ENCODE results near the gene TMEM72.

Gene TMEM72

GRCh38 chr10:44954042-44954441 lies 42.9 kb downstream of the TMEM72 start:
- no peak for DNase-seq

- DNase-seq = no peak
Measured at GRCh38 chr10:44954962-44955361, 43.8 kb downstream of the TMEM72 start.

GRCh38 chr10:44955413-44956070 lies 44.4 kb downstream of the TMEM72 start:
- no peak for DNase-seq

- DNase-seq = no peak
Measured at GRCh38 chr10:44956226-44956625, 45.1 kb downstream of the TMEM72 start.

GRCh38 chr10:44956717-44957706 lies 45.9 kb downstream of the TMEM72 start:
- DNase-seq = no peak

- no peak for DNase-seq
Measured at GRCh38 chr10:44958196-44958897, 47.2 kb downstream of the TMEM72 start.

- DNase-seq = no peak
Measured at GRCh38 chr10:44958898-44959246, 47.7 kb downstream of the TMEM72 start.

- DNase-seq = peak; percentile 30 to 98 (median 85)
Measured at GRCh38 chr10:44959247-44960087, 48.3 kb downstream of the TMEM72 start, which contains the start of gene RASSF4. RASSF4 (plus strand) TSS chr10:44959802; CDS start chr10:44970203, 10,401 bp downstream.

GRCh38 chr10:44960088-44960460 lies 48.9 kb downstream of the TMEM72 start:
- DNase-seq = no peak

- no peak for DNase-seq
Measured at GRCh38 chr10:44960482-44961229, 49.5 kb downstream of the TMEM72 start.

- DNase-seq = no peak
Measured at GRCh38 chr10:44961230-44961571, 50.1 kb downstream of the TMEM72 start.

GRCh38 chr10:44961931-44962750 lies 51.0 kb downstream of the TMEM72 start:
- DNase-seq = no peak

GRCh38 chr10:44962870-44963738 lies 52.0 kb downstream of the TMEM72 start:
- peak in 10 of 56 donors; percentile 34 to 60 (median 46) for DNase-seq

GRCh38 chr10:44963772-44964633 lies 52.9 kb downstream of the TMEM72 start:
- peak; percentile 41 to 98 (median 91) for DNase-seq

- DNase-seq = no peak
Measured at GRCh38 chr10:44965104-44965503, 54.0 kb downstream of the TMEM72 start.

GRCh38 chr10:44965651-44966097 lies 54.5 kb downstream of the TMEM72 start:
- no peak for DNase-seq

- no peak for DNase-seq
Measured at GRCh38 chr10:44966129-44966815, 55.1 kb downstream of the TMEM72 start.
